OCI-LY3 (cell line): ENCODE data around the gene ACTRT2.

Source experiments
- H2AFZ ChIP-seq: fragments of 200-600, 300-600 bp; shearing (Covaris generic); 2 replicates; pipeline ENCODE4 v1.6.0; 2014; ENCODE audit warnings: antibody characterized with exemption, low read depth, low read length
- H3K27ac ChIP-seq: fragments of 200-600, 300-600 bp; sonication (generic); 2 replicates; pipeline ENCODE4 v1.5.1; 2014; ENCODE audit warnings: mild to moderate bottlenecking, low read length, moderate library complexity, mixed read lengths
- H3K27me3 ChIP-seq: fragments of 200-600, 300-600 bp; sonication (generic); 2 replicates; pipeline ENCODE4 v1.6.1; 2014; ENCODE audit warnings: low read depth, low read length, mixed read lengths
- H3K36me3 ChIP-seq: fragments of 200-600, 300-600 bp; sonication (generic); replicated peaks from 2 replicates; pipeline ENCODE3; 2014; ENCODE audit warnings: low read depth, low read length, mixed read lengths
- H3K4me1 ChIP-seq: fragments of 300-600, 200-600 bp; sonication (generic); 2 replicates; pipeline ENCODE4 v1.6.1; 2014; ENCODE audit warnings: low read length, mixed read lengths
- H3K4me2 ChIP-seq: fragments of 200-600, 300-600 bp; sonication (generic); 2 replicates; pipeline ENCODE4 v1.6.1; 2014; ENCODE audit warnings: low read length, mixed read lengths
- H3K4me3 ChIP-seq: fragments of 300-600, 200-600 bp; sonication (generic); 2 replicates; pipeline ENCODE4 v1.5.1; 2014; ENCODE audit warnings: antibody characterized with exemption, mild to moderate bottlenecking, low read length, moderate library complexity
- H3K79me2 ChIP-seq: fragments of 300-600, 200-600 bp; shearing (Covaris generic); 2 replicates; pipeline ENCODE4 v1.6.1; 2014; ENCODE audit warnings: mild to moderate bottlenecking, low read length, mixed read lengths
- H3K9ac ChIP-seq: fragments of 300-600, 200-600 bp; shearing (Covaris generic); 2 replicates; pipeline ENCODE4 v1.6.0; 2014; ENCODE audit warnings: mild to moderate bottlenecking, low read length, moderate library complexity
- H3K9me3 ChIP-seq: fragments of 200-600, 300-600 bp; shearing (Covaris generic); 2 replicates; pipeline ENCODE4 v1.6.1; 2014; ENCODE audit warnings: low read length, mixed read lengths; ENCODE audit not compliant: insufficient read depth
- H4K20me1 ChIP-seq: fragments of 200-600, 300-600 bp; sonication (generic); 2 replicates; pipeline ENCODE4 v1.6.1; 2016; ENCODE audit warnings: low read length, mixed read lengths; ENCODE audit not compliant: insufficient read depth
- CTCF ChIP-seq: fragments of 200-600, 300-600 bp; sonication (generic); IDR thresholded peaks from 2 replicates; pipeline ENCODE4 v1.5.1; 2014; ENCODE audit warnings: antibody characterized with exemption, low read length, low read depth
- EZH2phosphoT487 ChIP-seq: fragments of 200-600 bp; shearing (Covaris generic); IDR thresholded peaks from 2 replicates; pipeline ENCODE4 v1.6.1; 2018; ENCODE audit warnings: antibody characterized with exemption, mixed run types, low read depth

ACTRT2 gene

DNA sequence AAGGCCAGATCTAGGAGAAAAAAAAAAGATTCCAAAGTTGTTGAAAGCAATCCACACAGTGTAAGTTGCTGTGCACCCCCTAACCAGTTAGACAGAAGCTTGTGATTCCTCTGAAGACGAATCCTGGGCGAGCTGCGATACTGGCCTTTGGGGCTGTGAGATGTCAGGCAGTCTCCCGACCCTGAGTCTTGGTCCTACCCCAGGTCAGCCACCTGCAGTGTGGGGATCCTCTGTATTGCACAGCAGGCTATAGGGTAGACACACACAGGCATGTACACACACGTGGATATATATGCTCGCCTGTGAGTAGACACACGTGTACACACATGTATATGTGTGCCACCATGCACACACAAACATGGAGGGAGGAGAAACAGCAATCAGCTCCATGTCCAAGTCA lies 12.9 kb downstream of the ACTRT2 start:
- Histone ChIP-seq H3K9ac (no peak overlapping the region), H3K4me3 (no peak overlapping the region), H3K9me3 (no peaks in the 10 kb centered on the region), H2AFZ (no peak overlapping the region), H3K36me3 (no peaks in the 10 kb centered on the region), H4K20me1 (no peaks in the 10 kb centered on the region), H3K4me1 (no peaks in the 10 kb centered on the region), H3K27ac (no peak overlapping the region), H3K27me3 (no peaks in the 10 kb centered on the region), H3K79me2 (no peaks in the 10 kb centered on the region), H3K4me2 (no peak overlapping the region)
- TF ChIP-seq CTCF (no peak), EZH2phosphoT487 (no peak)

- H3K9me3 ChIP-seq: no peaks in the 10 kb centered on the region
Observed at GRCh38 chr1:3034728-3035562, 13.7 kb downstream of the ACTRT2 start.

DNA sequence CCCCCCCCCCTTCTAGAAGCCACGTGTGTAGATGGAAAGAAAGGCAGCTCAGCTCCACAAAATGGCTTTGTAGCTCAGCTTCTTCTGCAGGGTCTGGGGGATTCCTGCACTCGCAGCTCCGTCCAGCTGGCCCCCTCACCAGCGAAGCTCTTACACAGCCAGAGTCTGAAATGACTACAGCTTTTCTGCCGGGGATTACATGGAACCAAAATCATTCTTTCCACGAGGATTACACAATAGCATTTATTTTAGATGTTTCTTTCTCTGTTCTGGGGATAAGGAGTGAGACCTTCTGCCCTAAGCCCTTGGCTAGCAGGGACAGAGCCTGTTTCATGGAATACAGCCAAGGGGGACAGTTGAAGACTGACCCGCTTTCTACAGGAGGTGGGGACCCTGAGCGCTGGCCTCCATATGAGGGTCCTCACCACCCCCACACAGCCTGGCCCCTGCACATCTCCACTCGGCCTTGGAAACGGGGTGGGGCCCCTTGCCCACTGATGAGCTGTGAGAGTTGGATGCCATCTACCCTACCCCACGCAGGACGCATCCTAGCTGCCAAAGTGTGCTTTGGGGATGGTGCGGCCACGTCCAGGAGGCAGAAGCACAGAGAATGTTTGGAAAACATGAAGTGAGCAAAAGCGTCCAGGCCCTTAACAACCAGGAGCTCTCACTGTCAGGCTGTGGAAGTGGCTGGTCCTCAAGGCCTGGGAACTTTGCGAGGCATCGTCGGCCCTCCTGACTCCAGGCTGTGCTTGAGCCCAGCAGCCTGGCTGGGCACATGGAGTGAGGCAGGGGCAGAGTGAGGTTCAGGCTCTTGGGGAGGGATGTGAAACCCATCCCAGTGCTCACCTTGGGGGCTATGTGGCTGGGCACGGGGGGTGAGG lies 14.5 kb downstream of the ACTRT2 start:
- TF ChIP-seq EZH2phosphoT487 (no peak), CTCF (no peak)
- H3K9ac ChIP-seq: no peak overlapping the region
- H3K27ac ChIP-seq: no peak overlapping the region
- H3K9me3 ChIP-seq: no peaks in the 10 kb centered on the region
- H3K4me3 ChIP-seq: no peak overlapping the region
- no peaks in the 10 kb centered on the region for H4K20me1 ChIP-seq
- H3K36me3 ChIP-seq: no peaks in the 10 kb centered on the region
- no peaks in the 10 kb centered on the region for H3K4me1 ChIP-seq
- H3K4me2 ChIP-seq: no peak overlapping the region
- H3K27me3 ChIP-seq: no peaks in the 10 kb centered on the region
- H2AFZ ChIP-seq: no peak overlapping the region
- H3K79me2 ChIP-seq: no peaks in the 10 kb centered on the region

More at GRCh38 chr1:3034728-3035562, 13.7 kb downstream of the ACTRT2 start:
- H3K27me3 ChIP-seq: no peaks in the 10 kb centered on the region
- no peak overlapping the region for H3K9ac ChIP-seq
- no peak overlapping the region for H2AFZ ChIP-seq
- H3K79me2 ChIP-seq: no peaks in the 10 kb centered on the region
- no peaks in the 10 kb centered on the region for H4K20me1 ChIP-seq
- no peak overlapping the region for H3K27ac ChIP-seq
- H3K36me3 ChIP-seq: no peaks in the 10 kb centered on the region
- H3K4me1 ChIP-seq: no peaks in the 10 kb centered on the region
- H3K4me3 ChIP-seq: no peak overlapping the region
- H3K4me2 ChIP-seq: no peak overlapping the region
- TF ChIP-seq EZH2phosphoT487 (no peak), CTCF (no peak)
